ENCODE results near the gene JAK1.

The JAK1 gene

GRCh38 chr1:64871256-64871655 lies 95.1 kb downstream of the JAK1 start:
- DNase-seq (ENCODE audit: low read depth in 1 of 2, low spot score in 1 of 2) = no peak

- no peak for DNase-seq (ENCODE audit: low read depth in 1 of 2, low spot score in 1 of 2)
Observed at GRCh38 chr1:64867266-64867665, 99.1 kb downstream of the JAK1 start.

- no peak for DNase-seq (ENCODE audit: low read depth in 1 of 2, low spot score in 1 of 2)
Observed at GRCh38 chr1:64866689-64867088, 99.7 kb downstream of the JAK1 start.

GRCh38 chr1:64865105-64865757 lies 101.1 kb downstream of the JAK1 start:
- no peak for DNase-seq (ENCODE audit: low read depth in 1 of 2, low spot score in 1 of 2)

- peak in 1 of 2 donors; percentile 15 for DNase-seq (ENCODE audit: low read depth in 1 of 2, low spot score in 1 of 2)
Observed at GRCh38 chr1:64864018-64864940, 102.1 kb downstream of the JAK1 start.

- DNase-seq (ENCODE audit: low read depth in 1 of 2, low spot score in 1 of 2) = no peak
Observed at GRCh38 chr1:64861611-64862010, 104.7 kb downstream of the JAK1 start.

- no peak for DNase-seq (ENCODE audit: low read depth in 1 of 2, low spot score in 1 of 2)
Observed at GRCh38 chr1:64857347-64857746, 109.0 kb downstream of the JAK1 start.

- no peak for DNase-seq (ENCODE audit: low read depth in 1 of 2, low spot score in 1 of 2)
Observed at GRCh38 chr1:64856553-64856952, 109.8 kb downstream of the JAK1 start.

- no peak for DNase-seq (ENCODE audit: low read depth in 1 of 2, low spot score in 1 of 2)
Observed at GRCh38 chr1:64855557-64855956, 110.8 kb downstream of the JAK1 start.

GRCh38 chr1:64854674-64855073 lies 111.7 kb downstream of the JAK1 start:
- DNase-seq (ENCODE audit: low read depth in 1 of 2, low spot score in 1 of 2) = no peak

GRCh38 chr1:64851664-64852063 lies 114.7 kb downstream of the JAK1 start:
- no peak for DNase-seq (ENCODE audit: low read depth in 1 of 2, low spot score in 1 of 2)

- DNase-seq (ENCODE audit: low read depth in 1 of 2, low spot score in 1 of 2) = no peak
Observed at GRCh38 chr1:64850846-64851245, 115.5 kb downstream of the JAK1 start.

GRCh38 chr1:64849942-64850341 lies 116.4 kb downstream of the JAK1 start:
- no peak for DNase-seq (ENCODE audit: low read depth in 1 of 2, low spot score in 1 of 2)

- DNase-seq (ENCODE audit: low read depth in 1 of 2, low spot score in 1 of 2) = no peak
Observed at GRCh38 chr1:64848803-64849202, 117.5 kb downstream of the JAK1 start.

- no peak for DNase-seq (ENCODE audit: low read depth in 1 of 2, low spot score in 1 of 2)
Observed at GRCh38 chr1:64848136-64848535, 118.2 kb downstream of the JAK1 start.

- no peak for DNase-seq (ENCODE audit: low read depth in 1 of 2, low spot score in 1 of 2)
Observed at GRCh38 chr1:64847666-64848065, 118.7 kb downstream of the JAK1 start.

GRCh38 chr1:64846573-64847430 lies 119.5 kb downstream of the JAK1 start:
- no peak for DNase-seq (ENCODE audit: low read depth in 1 of 2, low spot score in 1 of 2)

GRCh38 chr1:64845831-64846425 lies 120.4 kb downstream of the JAK1 start:
- no peak for DNase-seq (ENCODE audit: low read depth in 1 of 2, low spot score in 1 of 2)

- DNase-seq (ENCODE audit: low read depth in 1 of 2, low spot score in 1 of 2) = no peak
Observed at GRCh38 chr1:64844609-64845008, 121.7 kb downstream of the JAK1 start.

- no peak for DNase-seq (ENCODE audit: low read depth in 1 of 2, low spot score in 1 of 2)
Observed at GRCh38 chr1:64844175-64844574, 122.2 kb downstream of the JAK1 start.

- DNase-seq (ENCODE audit: low read depth in 1 of 2, low spot score in 1 of 2) = no peak
Observed at GRCh38 chr1:64843675-64844074, 122.7 kb downstream of the JAK1 start.
